PC-3 (cell line): ENCODE measurements around the gene PTOV1. TPM values are rescaled to one million over a fixed set of nuclear protein-coding genes. Genes with fewer than 3 reads are reported as not detected.

Source experiments
- ATAC-seq: fragments of 200-7000 bp; cut with Tn5 transposase; 2 replicates; pipeline ENCODE4 v1.9.1; 2020; ENCODE audit warnings: mild to moderate bottlenecking, moderate library complexity
- BruUV-seq: library from RNA; stranded (reverse); fragments of 400-500 nt; replicated peaks from 2 replicates; lab custom pipeline; 2021; lab: Mats Ljungman, UMichigan
- CTCF ChIA-PET: fragments of 300-600 bp; sonication (Branson Sonifier 250); formaldehyde crosslinking; loops from one replicate; lab custom pipeline; 2022; ENCODE audit warnings: antibody characterized with exemption; lab: Charles Lee
- POLR2A ChIA-PET: fragments of 300-600 bp; sonication (Branson Sonifier 250); formaldehyde crosslinking; loops from one replicate; lab custom pipeline; 2022; ENCODE audit warnings: antibody characterized with exemption; ENCODE audit not compliant: unreplicated experiment; lab: Charles Lee
- DNase-seq: peaks from one replicate; pipeline ENCODE4 v3.0.0-alpha.2; 2015
- H2AFZ ChIP-seq: fragments of 300-600 bp; sonication (generic); 2 replicates; pipeline ENCODE4 v1.6.0; 2016; ENCODE audit warnings: antibody characterized with exemption, low read length
- H3F3A ChIP-seq: fragments of 300-600 bp; sonication (generic); one replicate; pipeline ENCODE4 v1.6.0; 2017; ENCODE audit warnings: antibody characterized with exemption, low read length, control low read depth, mild to moderate bottlenecking; ENCODE audit not compliant: unreplicated experiment
- H3K27ac ChIP-seq: fragments of 300-600 bp; sonication (generic); 2 replicates; pipeline ENCODE4 v1.5.1; 2016; ENCODE audit warnings: mild to moderate bottlenecking, low read length
- H3K27me3 ChIP-seq: fragments of 300-600 bp; sonication (generic); 2 replicates; pipeline ENCODE4 v1.6.1; 2016; ENCODE audit warnings: low read length, mixed read lengths
- H3K36me3 ChIP-seq: fragments of 300-600 bp; sonication (generic); 2 replicates; pipeline ENCODE4 v1.6.1; 2016; ENCODE audit warnings: low read depth, mixed run types, low read length, mixed read lengths
- H3K4me1 ChIP-seq: fragments of 300-600 bp; sonication (generic); 2 replicates; pipeline ENCODE4 v1.5.1; 2016; ENCODE audit warnings: low read length; ENCODE audit not compliant: insufficient read depth
- H3K4me2 ChIP-seq: fragments of 300-600 bp; sonication (generic); 2 replicates; pipeline ENCODE4 v1.6.0; 2016; ENCODE audit warnings: low read length
- H3K4me3 ChIP-seq: fragments of 300-600 bp; sonication (generic); 2 replicates; pipeline ENCODE4 v1.5.1; 2016; ENCODE audit warnings: mild to moderate bottlenecking, low read length, mixed read lengths
- H3K79me2 ChIP-seq: fragments of 300-600 bp; sonication (generic); 2 replicates; pipeline ENCODE4 v1.6.1; 2017; ENCODE audit warnings: low read length, mixed read lengths
- H3K9ac ChIP-seq: fragments of 300-600 bp; sonication (generic); 2 replicates; pipeline ENCODE4 v1.6.0; 2016; ENCODE audit warnings: mild to moderate bottlenecking, low read length
- H3K9me2 ChIP-seq: fragments of 300-600 bp; sonication (generic); replicated peaks from 2 replicates; pipeline ENCODE4 v1.6.1; 2016; ENCODE audit warnings: mixed run types, low read length, mixed read lengths
- H3K9me3 ChIP-seq: fragments of 300-600 bp; sonication (generic); 2 replicates; pipeline ENCODE4 v1.6.1; 2016; ENCODE audit warnings: low read length, mixed read lengths
- H4K20me1 ChIP-seq: fragments of 300-600 bp; sonication (generic); 2 replicates; pipeline ENCODE4 v1.6.1; 2016; ENCODE audit warnings: low read length, mixed read lengths
- CTCF ChIP-seq: fragments of 300-600 bp; sonication (generic); conservative IDR thresholded peaks from 2 replicates; pipeline ENCODE4 v1.5.1; 2017; ENCODE audit warnings: antibody characterized with exemption, low read depth, mild to moderate bottlenecking, low read length
- EZH2 ChIP-seq: fragments of 300-600 bp; sonication (generic); IDR thresholded peaks from one replicate; pipeline ENCODE4 v1.6.1; 2017; ENCODE audit warnings: antibody characterized with exemption, mild to moderate bottlenecking, low read length; ENCODE audit not compliant: unreplicated experiment
- EZH2phosphoT487 ChIP-seq: fragments of 300-600 bp; sonication (generic); IDR thresholded peaks from 2 replicates; pipeline ENCODE4 v1.6.1; 2018; ENCODE audit warnings: mild to moderate bottlenecking, antibody characterized with exemption, low read length, borderline replicate concordance
- intact Hi-C: fragments of 100-400 bp; cut with micrococcal nuclease; formaldehyde crosslinking; loops from 2 replicates; pipeline ENCODE4 v1.9.0; 2023
- total RNA-seq: library from RNA; depleted of rRNA; stranded (reverse); fragments of >200 nt; gene quantifications from 2 replicates; pipeline ENCODE4 v1.2.3, GENCODE V29; 2014

PTOV1 gene
- total RNA-seq, 1 experiment from 2014 or later, result 148 TPM

- Histone ChIP-seq H3K27ac (no peak overlapping the region), H3K4me3 (no peak overlapping the region), H3K9me2 (no peaks in the 10 kb centered on the region), H3K27me3 (no peaks in the 10 kb centered on the region), H3K9me3 (no peaks in the 10 kb centered on the region), H2AFZ (no peak overlapping the region), H3K9ac (no peak overlapping the region), H4K20me1 (no peaks in the 10 kb centered on the region), H3K36me3 (peaks cover 26% of the 10 kb centered on the region), H3F3A (no peaks in the 10 kb centered on the region), H3K79me2 (peaks cover 14% of the 10 kb centered on the region), H3K4me1 (peaks cover 25% of the 10 kb centered on the region), H3K4me2 (no peak overlapping the region)
- ChIA-PET POLR2A (no interaction called here), CTCF (no interaction called here)
- TF ChIP-seq EZH2phosphoT487, result no peak
- TF ChIP-seq EZH2, result no peak
- no peak for TF ChIP-seq CTCF
- BruUV-seq, result no TSS peak
- no peak for ATAC-seq
- intact Hi-C loops, result no loop called here
- no peak for DNase-seq
Measured at GRCh38 chr19:49881186-49881585, 30.2 kb downstream of the PTOV1 start.

GRCh38 chr19:49881672-49882394 is 30.9 kb downstream of the PTOV1 start:
- Histone ChIP-seq H3K4me1 (peaks cover 25% of the 10 kb centered on the region), H3K36me3 (peaks cover 26% of the 10 kb centered on the region), H3K9ac (no peak overlapping the region), H3K4me3 (no peak overlapping the region), H2AFZ (no peak overlapping the region), H3F3A (peaks cover 3% of the 10 kb centered on the region), H3K79me2 (peaks cover 12% of the 10 kb centered on the region), H3K27me3 (no peaks in the 10 kb centered on the region), H3K9me3 (no peaks in the 10 kb centered on the region), H3K9me2 (no peaks in the 10 kb centered on the region), H4K20me1 (no peaks in the 10 kb centered on the region), H3K27ac (no peak overlapping the region), H3K4me2 (no peak overlapping the region)
- TF ChIP-seq EZH2phosphoT487 (no peak), EZH2 (no peak), CTCF (no peak)
- no peak for ATAC-seq
- DNase-seq, result peak; percentile 20
- POLR2A ChIA-PET, result no interaction called here
- CTCF ChIA-PET, result no interaction called here
- intact Hi-C loops, result no loop called here
- BruUV-seq, result no TSS peak

- no TSS peak for BruUV-seq
- Histone ChIP-seq H3K4me2 (no peak overlapping the region), H3K36me3 (peaks cover 26% of the 10 kb centered on the region), H3K4me1 (peaks cover 25% of the 10 kb centered on the region), H3K27ac (no peak overlapping the region), H3K9me2 (no peaks in the 10 kb centered on the region), H3K27me3 (no peaks in the 10 kb centered on the region), H3F3A (peaks cover 3% of the 10 kb centered on the region), H4K20me1 (no peaks in the 10 kb centered on the region), H2AFZ (no peak overlapping the region), H3K9ac (no peak overlapping the region), H3K79me2 (peaks cover 12% of the 10 kb centered on the region), H3K4me3 (no peak overlapping the region), H3K9me3 (no peaks in the 10 kb centered on the region)
- ChIA-PET POLR2A (no interaction called here), CTCF (no interaction called here)
- intact Hi-C loops, result no loop called here
- ATAC-seq (no peak), DNase-seq (no peak)
- no peak for TF ChIP-seq EZH2
- TF ChIP-seq CTCF, result no peak
- no peak for TF ChIP-seq EZH2phosphoT487
Measured at GRCh38 chr19:49882643-49883042, 31.7 kb downstream of the PTOV1 start.
